GM21717 (cell line): ENCODE measurements around the gene DCUN1D4.

ENCODE experiments used
- ATAC-seq: cut with Tn5 transposase; IDR thresholded peaks from one replicate; pipeline ENCODE4 v1.9.1; 2021; ENCODE audit warnings: mild to moderate bottlenecking, moderate library complexity; ENCODE audit not compliant: unreplicated experiment

DCUN1D4 gene

GRCh38 chr4:51960486-51960885 lies 117.5 kb downstream of the DCUN1D4 start:
- no peak for ATAC-seq

GRCh38 chr4:51963841-51964517 lies 121.0 kb downstream of the DCUN1D4 start:
- no peak for ATAC-seq

GRCh38 chr4:51965862-51966261 lies 122.9 kb downstream of the DCUN1D4 start:
- ATAC-seq = no peak
